ENCODE data around the gene CKM. TPM values are rescaled to one million over a fixed set of nuclear protein-coding genes. Genes with fewer than 3 reads are reported as not detected.

The CKM gene
- total RNA-seq, 1 donor from 2014 or later = not detected

GRCh38 chr19:45307361-45307760 lies 15.3 kb downstream of the CKM start:
- no peaks in the 10 kb centered on the region for H3K27me3 ChIP-seq
- DNase-seq (ENCODE audit: low spot score) = no peak
- no peak overlapping the region for H3K9ac ChIP-seq
- no peak overlapping the region for H2AFZ ChIP-seq (replicated peaks)
- H3K4me1 ChIP-seq = no peaks in the 10 kb centered on the region
- no peaks in the 10 kb centered on the region for H3K9me3 ChIP-seq (ENCODE audit: low read depth)
- H3F3A ChIP-seq (ENCODE audit: low read depth) = peaks cover 17% of the 10 kb centered on the region
- no peak overlapping the region for H3K4me3 Mint-ChIP-seq
- H3K27ac ChIP-seq = no peak overlapping the region
- peaks cover 4% of the 10 kb centered on the region for H3K36me3 Mint-ChIP-seq
- no peaks in the 10 kb centered on the region for H3K36me3 ChIP-seq
- H3K4me2 ChIP-seq = no peak overlapping the region
- peaks cover 14% of the 10 kb centered on the region for H3K27me3 Mint-ChIP-seq (ENCODE audit: insufficient read depth, low read depth)
- no peaks in the 10 kb centered on the region for H3K79me2 ChIP-seq (ENCODE audit: low read depth)
- TF ChIP-seq EZH2 (IDR thresholded peaks at IDR 0.05) = no peak
- TF ChIP-seq CTCF (IDR thresholded peaks at IDR 0.05) = no peak
- no peak for TF ChIP-seq EZH2phosphoT487 (IDR thresholded peaks at IDR 0.05)
- no peaks in the 10 kb centered on the region for H3K9me3 Mint-ChIP-seq
- peaks cover 5% of the 10 kb centered on the region for H3K4me1 Mint-ChIP-seq
- no peaks in the 10 kb centered on the region for H4K20me1 ChIP-seq (ENCODE audit: low read depth)
- no peak overlapping the region for H3K4me3 ChIP-seq
- H3K27ac Mint-ChIP-seq = no peak overlapping the region

GRCh38 chr19:45306518-45307027 lies 16.1 kb downstream of the CKM start:
- TF ChIP-seq EZH2 (IDR thresholded peaks at IDR 0.05) (no peak), EZH2phosphoT487 (IDR thresholded peaks at IDR 0.05) (no peak), CTCF (IDR thresholded peaks at IDR 0.05) (no peak)
- Mint-ChIP-seq H3K4me3 (no peak overlapping the region), H3K27me3 (ENCODE audit: insufficient read depth, low read depth) (peaks cover 14% of the 10 kb centered on the region), H3K4me1 (peaks cover 5% of the 10 kb centered on the region), H3K9me3 (no peaks in the 10 kb centered on the region), H3K36me3 (peaks cover 4% of the 10 kb centered on the region), H3K27ac (no peak overlapping the region)
- Histone ChIP-seq H3F3A (ENCODE audit: low read depth) (peaks cover 17% of the 10 kb centered on the region), H3K4me3 (no peak overlapping the region), H4K20me1 (ENCODE audit: low read depth) (no peaks in the 10 kb centered on the region), H2AFZ (replicated peaks) (no peak overlapping the region), H3K79me2 (ENCODE audit: low read depth) (no peaks in the 10 kb centered on the region), H3K9ac (no peak overlapping the region), H3K36me3 (no peaks in the 10 kb centered on the region), H3K4me2 (no peak overlapping the region), H3K27me3 (no peaks in the 10 kb centered on the region), H3K4me1 (no peaks in the 10 kb centered on the region), H3K27ac (no peak overlapping the region), H3K9me3 (ENCODE audit: low read depth) (no peaks in the 10 kb centered on the region)
- no peak for DNase-seq (ENCODE audit: low spot score)

DNA sequence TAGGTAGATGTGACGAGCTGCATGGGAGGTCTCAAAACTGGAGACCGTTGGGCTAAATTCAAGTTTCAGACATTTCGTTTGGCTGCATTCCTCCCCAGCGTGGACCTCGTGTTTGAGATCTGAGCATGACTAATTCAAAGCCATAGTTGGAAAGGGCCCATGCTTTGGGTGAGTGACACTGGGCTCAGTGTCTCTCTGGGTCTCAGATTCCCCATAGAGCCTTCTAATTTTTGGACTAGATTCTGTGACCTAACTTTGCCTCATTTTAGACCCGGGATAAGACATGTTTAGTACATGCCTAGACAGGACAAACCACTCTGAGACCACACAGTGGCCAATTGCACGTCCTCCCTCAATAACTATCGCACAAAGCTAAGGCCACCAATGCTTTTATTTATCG lies 16.6 kb downstream of the CKM start:
- no peaks in the 10 kb centered on the region for H3K9me3 Mint-ChIP-seq
- H3F3A ChIP-seq (ENCODE audit: low read depth) = peaks cover 17% of the 10 kb centered on the region
- no peak overlapping the region for H3K4me3 Mint-ChIP-seq
- no peak overlapping the region for H3K9ac ChIP-seq
- no peak for DNase-seq (ENCODE audit: low spot score)
- H3K27ac ChIP-seq = no peak overlapping the region
- TF ChIP-seq CTCF (IDR thresholded peaks at IDR 0.05) = no peak
- TF ChIP-seq EZH2 (IDR thresholded peaks at IDR 0.05) = no peak
- peaks cover 12% of the 10 kb centered on the region for H3K27me3 Mint-ChIP-seq (ENCODE audit: insufficient read depth, low read depth)
- no peaks in the 10 kb centered on the region for H3K4me1 ChIP-seq
- H3K79me2 ChIP-seq (ENCODE audit: low read depth) = no peaks in the 10 kb centered on the region
- no peak overlapping the region for H3K27ac Mint-ChIP-seq
- H3K9me3 ChIP-seq (ENCODE audit: low read depth) = no peaks in the 10 kb centered on the region
- H3K36me3 Mint-ChIP-seq = peaks cover 4% of the 10 kb centered on the region
- no peak overlapping the region for H3K4me3 ChIP-seq
- no peaks in the 10 kb centered on the region for H3K36me3 ChIP-seq
- H3K4me2 ChIP-seq = no peak overlapping the region
- no peaks in the 10 kb centered on the region for H4K20me1 ChIP-seq (ENCODE audit: low read depth)
- H3K27me3 ChIP-seq = no peaks in the 10 kb centered on the region
- H3K4me1 Mint-ChIP-seq = peaks cover 5% of the 10 kb centered on the region
- H2AFZ ChIP-seq (replicated peaks) = no peak overlapping the region

Measured in neural progenitor cell (in vitro differentiated cells).